ENCODE measurements around the gene TRAPPC12. TPM values are rescaled to one million over a fixed set of nuclear protein-coding genes. Genes with fewer than 3 reads are reported as not detected.

Gene TRAPPC12
- total RNA-seq, 1 donor from 2014 or later = 95.4 TPM

GRCh38 chr2:3519255-3520205, 140.0 kb downstream of the TRAPPC12 start, which contains the start of gene ADI1:
Gene ADI1 (minus strand): TSS chr2:3519531. CDS start chr2:3519487, 44 bp downstream.
- CTCF ChIA-PET = no interaction called here
- POLR2A ChIA-PET = interaction anchor here (0.7 to 3.5 kb wide), 10 partner anchors 15 to 141 kb away, joined by 3 to 64 read pairs (median 4); partner anchors contain the start of genes EIPR1, RNASEH1, RPS7 and TRAPPC12
- DNase-seq = peak; percentile 74

GRCh38 chr2:3520591-3520990, 141.1 kb downstream of the TRAPPC12 start:
- DNase-seq = no peak
- H3K4me1 Mint-ChIP-seq = peaks cover 35% of the 10 kb centered on the region
- H3K9me3 Mint-ChIP-seq = peaks cover 4% of the 10 kb centered on the region
- no peak for TF ChIP-seq CTCF (IDR thresholded peaks at IDR 0.05)
- CTCF ChIA-PET = no interaction called here
- no peaks in the 10 kb centered on the region for H3K27me3 Mint-ChIP-seq
- peak overlapping the region; percentile 85 for H3K4me3 Mint-ChIP-seq
- H3K27ac Mint-ChIP-seq = no peak overlapping the region
- H3K36me3 Mint-ChIP-seq (ENCODE audit: low read depth) = peaks cover 14% of the 10 kb centered on the region
- ATAC-seq (ENCODE audit: low read depth) = no peak
- POLR2A ChIA-PET = interaction anchor here (0.9 to 3.5 kb wide), 6 partner anchors 38 to 142 kb away, joined by 3 to 64 read pairs (median 4); partner anchors contain the start of genes EIPR1, RNASEH1 and TRAPPC12
- intact Hi-C loops (cut with micrococcal nuclease) = no loop called here

More at GRCh38 chr2:3519255-3520205, 140.0 kb downstream of the TRAPPC12 start, which contains the start of gene ADI1:
- Mint-ChIP-seq H3K36me3 (ENCODE audit: low read depth) (peaks cover 19% of the 10 kb centered on the region), H3K27me3 (no peaks in the 10 kb centered on the region), H3K4me1 (peaks cover 35% of the 10 kb centered on the region), H3K27ac (peak within 1 kb of the TSS; percentile 91), H3K4me3 (peak within 1 kb of the TSS; percentile 85), H3K9me3 (peaks cover 8% of the 10 kb centered on the region)
- TF ChIP-seq CTCF (IDR thresholded peaks at IDR 0.05) = no peak
- peak; percentile 69 for ATAC-seq (ENCODE audit: low read depth)
- intact Hi-C loops (cut with micrococcal nuclease) = loop anchor here (1.0 to 2.0 kb wide), 6 partner anchors 17 to 140 kb away; partner anchors contain the start of genes RNASEH1, RPS7 and TRAPPC12

GRCh38 chr2:3522961-3523421, 143.5 kb downstream of the TRAPPC12 start:
- Mint-ChIP-seq H3K4me1 (peaks cover 30% of the 10 kb centered on the region), H3K4me3 (no peak overlapping the region), H3K27me3 (no peaks in the 10 kb centered on the region), H3K9me3 (no peaks in the 10 kb centered on the region), H3K27ac (no peak overlapping the region), H3K36me3 (ENCODE audit: low read depth) (peaks cover 6% of the 10 kb centered on the region)
- ATAC-seq (ENCODE audit: low read depth) (no peak), DNase-seq (no peak)
- TF ChIP-seq CTCF (IDR thresholded peaks at IDR 0.05) = no peak
- ChIA-PET CTCF (no interaction called here), POLR2A (interaction anchor here (0.8 kb wide), 1 partner anchor 35 kb away, joined by 3 read pairs; the partner anchor contains the start of gene RNASEH1)
- intact Hi-C loops (cut with micrococcal nuclease) = no loop called here

GRCh38 chr2:3523551-3524041, 144.1 kb downstream of the TRAPPC12 start:
- Mint-ChIP-seq H3K36me3 (ENCODE audit: low read depth) (peaks cover 4% of the 10 kb centered on the region), H3K4me1 (peaks cover 26% of the 10 kb centered on the region), H3K4me3 (no peak overlapping the region), H3K27me3 (no peaks in the 10 kb centered on the region), H3K9me3 (no peaks in the 10 kb centered on the region), H3K27ac (no peak overlapping the region)
- POLR2A ChIA-PET = no interaction called here
- CTCF ChIA-PET = no interaction called here
- DNase-seq = no peak
- TF ChIP-seq CTCF (IDR thresholded peaks at IDR 0.05) = no peak
- ATAC-seq (ENCODE audit: low read depth) = no peak
- intact Hi-C loops (cut with micrococcal nuclease) = no loop called here

- no peaks in the 10 kb centered on the region for H3K27me3 Mint-ChIP-seq
- H3K9me3 Mint-ChIP-seq = no peaks in the 10 kb centered on the region
- DNase-seq (no peak), ATAC-seq (ENCODE audit: low read depth) (no peak)
- no peaks in the 10 kb centered on the region for H3K36me3 Mint-ChIP-seq (ENCODE audit: low read depth)
- CTCF ChIA-PET = no interaction called here
- H3K4me1 Mint-ChIP-seq = peaks cover 3% of the 10 kb centered on the region
- intact Hi-C loops (cut with micrococcal nuclease) = no loop called here
- POLR2A ChIA-PET = no interaction called here
- no peak overlapping the region for H3K27ac Mint-ChIP-seq
- TF ChIP-seq CTCF (IDR thresholded peaks at IDR 0.05) = no peak
- no peak overlapping the region for H3K4me3 Mint-ChIP-seq
Observed at GRCh38 chr2:3526871-3527270, 147.4 kb downstream of the TRAPPC12 start.
